Left lung (tissue), 10 donors: ENCODE measurements around the gene ARHGAP30. TPM values are rescaled to one million over a fixed set of nuclear protein-coding genes. Genes with fewer than 3 reads are reported as not detected.

ENCODE experiments used
- ATAC-seq: fragments of 200-7000 bp; cut with Tn5 transposase; one replicate; pipeline ENCODE4 v1.9.1; 2020; ENCODE audit warnings: moderate library complexity
- DNase-seq, 4 donors: peaks; one replicate each; pipeline ENCODE4 v3.0.0-alpha.2; 2013 to 2020
- H3K27ac ChIP-seq, 2 donors: fragments of 200-600 bp; sonication (generic) in 1 of 2; one replicate each; pipeline versions ENCODE4 v1.5.0 to v1.8.0; 2020 to 2021
- H3K27me3 ChIP-seq, 2 donors: fragments of 200-600 bp; sonication (generic) in 1 of 2; one replicate each; pipeline versions ENCODE4 v1.5.0 to v1.8.0; 2020 to 2021
- H3K36me3 ChIP-seq, 2 donors: fragments of 200-600 bp; sonication (generic) in 1 of 2; one replicate each; pipeline versions ENCODE4 v1.5.0 to v1.8.0; 2020 to 2021
- H3K4me1 ChIP-seq, 2 donors: fragments of 200-600 bp; one replicate each; pipeline ENCODE4 v1.8.0; 2021
- H3K4me3 ChIP-seq, 2 donors: fragments of 200-600 bp; sonication (generic) in 1 of 2; one replicate each; pipeline versions ENCODE4 v1.5.0 to v1.8.0; 2020 to 2021; ENCODE audit warnings: mild to moderate bottlenecking in 1 of 2
- H3K9me3 ChIP-seq, 2 donors: fragments of 200-600 bp; sonication (generic) in 1 of 2; one replicate each; pipeline versions ENCODE4 v1.5.0 to v1.8.0; 2020 to 2021
- CTCF ChIP-seq, 2 donors: fragments of 200-600 bp; sonication (generic) in 1 of 2; IDR thresholded peaks; one replicate each; pipeline versions ENCODE4 v1.5.0 to v1.8.0; 2021; ENCODE audit warnings: antibody characterized with exemption in 2 of 2
- intact Hi-C, 2 donors: fragments of 100-400 bp; cut with DNase I; formaldehyde crosslinking; loops; one replicate each; pipeline versions ENCODE4 v1.11.2 to v1.14.2; 2022
- polyA plus RNA-seq, 6 donors: library from polyadenylated mRNA; unstranded; fragments of 120-200 nt; gene quantifications; one replicate each; pipeline ENCODE4 v1.2.1, GENCODE V29; 2013; ENCODE audit not compliant: insufficient read length in 6 of 6
- total RNA-seq, 2 donors: library from RNA; stranded (reverse); fragmentation: NEBNext Ultra II Directional; extraction: Animal tissue kit (Norgen Biotek cat#: 25700); gene quantifications; one replicate each; pipeline ENCODE4 v1.2.1, GENCODE V29; 2021
- donor health status: DM: no; HTN: yes; CAD: no.
- donor health status: DM: no; HTN: no; CAD: no.

The ARHGAP30 gene
- total and polyA plus RNA-seq, 8 donors = 3.0 to 57.7 (median 4.2) TPM

- Histone ChIP-seq H3K27ac (peak overlapping the region in 1 of 2 donors; percentile 13), H3K36me3 (no peaks in the 10 kb centered on the region), H3K27me3 (no peaks in the 10 kb centered on the region), H3K4me3 (no peak overlapping the region), H3K4me1 (peaks cover 16 to 81% of the 10 kb centered on the region in 2 donors), H3K9me3 (no peaks in the 10 kb centered on the region)
- intact Hi-C loops = no loop called here
- peak; percentile 8 for ATAC-seq
- DNase-seq = no peak
- no peak for TF ChIP-seq CTCF (IDR thresholded peaks at IDR 0.05)
Observed at GRCh38 chr1:161009602-161010211, 60.0 kb downstream of the ARHGAP30 start.

- Histone ChIP-seq H3K36me3 (no peaks in the 10 kb centered on the region), H3K27ac (no peak overlapping the region), H3K27me3 (no peaks in the 10 kb centered on the region), H3K4me1 (peaks cover 11 to 73% of the 10 kb centered on the region in 2 donors), H3K4me3 (no peak overlapping the region), H3K9me3 (no peaks in the 10 kb centered on the region)
- ATAC-seq (peak; percentile 25), DNase-seq (peak in 1 of 4 donors; percentile 62)
- TF ChIP-seq CTCF (IDR thresholded peaks at IDR 0.05) = no peak
- intact Hi-C loops = no loop called here
Observed at GRCh38 chr1:161008869-161009510, 60.7 kb downstream of the ARHGAP30 start.

GRCh38 chr1:161007369-161007768 lies 62.3 kb downstream of the ARHGAP30 start:
- no peak for ATAC-seq
- H3K36me3 ChIP-seq = no peaks in the 10 kb centered on the region
- peaks cover 0 to 61% of the 10 kb centered on the region in 2 donors for H3K4me1 ChIP-seq
- intact Hi-C loops = no loop called here
- no peaks in the 10 kb centered on the region for H3K27me3 ChIP-seq
- TF ChIP-seq CTCF (IDR thresholded peaks at IDR 0.05) = no peak
- no peak for DNase-seq
- H3K27ac ChIP-seq = peak overlapping the region in 1 of 2 donors; percentile 37
- no peak overlapping the region for H3K4me3 ChIP-seq
- H3K9me3 ChIP-seq = no peaks in the 10 kb centered on the region

- Histone ChIP-seq H3K27me3 (no peaks in the 10 kb centered on the region), H3K4me3 (no peak overlapping the region), H3K4me1 (peaks cover 0 to 59% of the 10 kb centered on the region in 2 donors), H3K36me3 (no peaks in the 10 kb centered on the region), H3K9me3 (no peaks in the 10 kb centered on the region), H3K27ac (no peak overlapping the region)
- no peak for TF ChIP-seq CTCF (IDR thresholded peaks at IDR 0.05)
- intact Hi-C loops = no loop called here
- ATAC-seq (no peak), DNase-seq (no peak)
Observed at GRCh38 chr1:161006563-161006962, 63.1 kb downstream of the ARHGAP30 start.

GRCh38 chr1:161001525-161001924 lies 68.2 kb downstream of the ARHGAP30 start:
- Histone ChIP-seq H3K27ac (no peak overlapping the region), H3K27me3 (no peaks in the 10 kb centered on the region), H3K4me3 (no peak overlapping the region), H3K36me3 (peaks cover 3 to 40% of the 10 kb centered on the region in 2 donors), H3K4me1 (peaks cover 0 to 58% of the 10 kb centered on the region in 2 donors), H3K9me3 (no peaks in the 10 kb centered on the region)
- ATAC-seq (no peak), DNase-seq (no peak)
- TF ChIP-seq CTCF (IDR thresholded peaks at IDR 0.05) = no peak
- intact Hi-C loops = no loop called here
